CD4-positive, CD25-positive, alpha-beta regulatory T cell (primary cell): ENCODE measurements around the gene MCM5. TPM values are rescaled to one million over a fixed set of nuclear protein-coding genes. Genes with fewer than 3 reads are reported as not detected.
"Not testable (repeated sequence)": the region's sequence is repeated elsewhere in the genome, so short reads cannot be mapped to it uniquely, and the experiment has no call there.

Experiments
- ATAC-seq, 2 donors: fragments of 150-1000 bp; cut with Tn5 transposase; one replicate each; pipeline ENCODE4 v1.10.0; 2021; ENCODE audit warnings: low read depth in 2 of 2, moderate number of reproducible peaks in 2 of 2, moderate library complexity in 1 of 2
- DNase-seq, 3 donors: peaks; one replicate each; pipeline versions ENCODE4 v3.0.0 to v3.0.0-alpha.2; 2012 to 2022; ENCODE audit warnings: mixed read lengths in 1 of 3
- H3K27ac ChIP-seq: one replicate; pipeline ENCODE4 v1.7.0; 2013; ENCODE audit warnings: mild to moderate bottlenecking, low read length; ENCODE audit not compliant: insufficient read depth, poor library complexity, severe bottlenecking
- H3K27me3 ChIP-seq: one replicate; pipeline ENCODE4 v1.7.0; 2013; ENCODE audit warnings: low read length; ENCODE audit not compliant: control insufficient read depth, insufficient read depth
- H3K36me3 ChIP-seq: one replicate; pipeline ENCODE4 v1.7.0; 2013; ENCODE audit warnings: mild to moderate bottlenecking, low read length, moderate library complexity; ENCODE audit not compliant: control insufficient read depth, insufficient read depth
- H3K4me1 ChIP-seq: 2 replicates; pipeline ENCODE4 v1.7.0; 2013; ENCODE audit warnings: mild to moderate bottlenecking, low read length; ENCODE audit not compliant: insufficient read depth, control insufficient read depth, poor library complexity, severe bottlenecking
- H3K4me3 ChIP-seq: one replicate; pipeline ENCODE4 v1.7.0; 2013; ENCODE audit warnings: low read depth, mild to moderate bottlenecking, low read length, moderate library complexity
- H3K9me3 ChIP-seq, 2 experiments: 1 replicate in 1 of 2; 2 replicates in 1 of 2; pipeline ENCODE4 v1.7.0; 2013; ENCODE audit warnings: low read length in 2 of 2, mild to moderate bottlenecking in 1 of 2, moderate library complexity in 1 of 2; ENCODE audit not compliant: control insufficient read depth in 2 of 2
- H3K27ac Mint-ChIP-seq, 3 donors: one replicate each; pipeline ENCODE4 v1.8.0; 2020 to 2022; ENCODE audit warnings: mild to moderate bottlenecking in 3 of 3, mixed read lengths in 3 of 3, moderate library complexity in 2 of 3
- H3K27me3 Mint-ChIP-seq: one replicate; pipeline ENCODE4 v1.8.0; 2022; ENCODE audit warnings: mild to moderate bottlenecking, mixed read lengths
- H3K36me3 Mint-ChIP-seq: one replicate; pipeline ENCODE4 v1.8.0; 2020; ENCODE audit warnings: mixed read lengths
- H3K4me1 Mint-ChIP-seq, 4 donors: one replicate each; pipeline ENCODE4 v1.8.0; 2020 to 2022; ENCODE audit warnings: mixed read lengths in 4 of 4, mild to moderate bottlenecking in 1 of 4
- H3K4me3 Mint-ChIP-seq, 4 donors: one replicate each; pipeline ENCODE4 v1.8.0; 2020 to 2022; ENCODE audit warnings: mild to moderate bottlenecking in 4 of 4, mixed read lengths in 4 of 4, moderate library complexity in 3 of 4
- H3K9me3 Mint-ChIP-seq, 7 donors: one replicate each; pipeline ENCODE4 v1.8.0; 2020 to 2022; ENCODE audit warnings: mixed read lengths in 7 of 7, mild to moderate bottlenecking in 3 of 7, moderate library complexity in 2 of 7
- polyA plus RNA-seq, 4 donors: library from polyadenylated mRNA; unstranded; fragments of 300-500 nt; fragmentation: Illumina TruSeq; gene quantifications; one replicate each; pipeline ENCODE4 v1.2.3, GENCODE V29; 2021
- total RNA-seq: library from RNA; stranded (reverse); gene quantifications from one replicate; pipeline ENCODE4 v1.2.3, GENCODE V29; 2022

The MCM5 gene
- total and polyA plus RNA-seq, 5 donors from 2014 or later: 40.6 to 59.7 (median 45.5) TPM

- H3K9me3 ChIP-seq: no peaks in the 10 kb centered on the region
- ATAC-seq: no peak
- no peaks in the 10 kb centered on the region for H3K27me3 ChIP-seq
- no peak overlapping the region for H3K4me3 Mint-ChIP-seq
- no peak for DNase-seq
- H3K9me3 Mint-ChIP-seq: peaks cover 0 to 5% (median 0%) of the 10 kb centered on the region in 7 donors
- no peaks in the 10 kb centered on the region for H3K36me3 ChIP-seq
- no peak overlapping the region for H3K27ac ChIP-seq
- H3K27ac Mint-ChIP-seq: no peak overlapping the region
- no peaks in the 10 kb centered on the region for H3K4me1 ChIP-seq
- peaks cover 6% of the 10 kb centered on the region for H3K36me3 Mint-ChIP-seq
- no peak overlapping the region for H3K4me3 ChIP-seq
- no peaks in the 10 kb centered on the region for H3K4me1 Mint-ChIP-seq
- H3K27me3 Mint-ChIP-seq: no peaks in the 10 kb centered on the region
Measured at GRCh38 chr22:35458547-35459422, 58.8 kb downstream of the MCM5 start.

GRCh38 chr22:35459423-35459894 is 59.5 kb downstream of the MCM5 start:
- H3K27ac ChIP-seq: no peak overlapping the region
- no peaks in the 10 kb centered on the region for H3K4me1 ChIP-seq
- Mint-ChIP-seq H3K4me3 (no peak overlapping the region), H3K27me3 (no peaks in the 10 kb centered on the region), H3K36me3 (peaks cover 6% of the 10 kb centered on the region), H3K9me3 (peaks cover 0 to 6% (median 0%) of the 10 kb centered on the region in 7 donors), H3K27ac (peak overlapping the region in 1 of 3 donors; percentile 46), H3K4me1 (no peaks in the 10 kb centered on the region)
- H3K27me3 ChIP-seq: no peaks in the 10 kb centered on the region
- DNase-seq (no peak), ATAC-seq (no peak)
- H3K36me3 ChIP-seq: no peaks in the 10 kb centered on the region
- no peak overlapping the region for H3K4me3 ChIP-seq
- H3K9me3 ChIP-seq: no peaks in the 10 kb centered on the region

DNA sequence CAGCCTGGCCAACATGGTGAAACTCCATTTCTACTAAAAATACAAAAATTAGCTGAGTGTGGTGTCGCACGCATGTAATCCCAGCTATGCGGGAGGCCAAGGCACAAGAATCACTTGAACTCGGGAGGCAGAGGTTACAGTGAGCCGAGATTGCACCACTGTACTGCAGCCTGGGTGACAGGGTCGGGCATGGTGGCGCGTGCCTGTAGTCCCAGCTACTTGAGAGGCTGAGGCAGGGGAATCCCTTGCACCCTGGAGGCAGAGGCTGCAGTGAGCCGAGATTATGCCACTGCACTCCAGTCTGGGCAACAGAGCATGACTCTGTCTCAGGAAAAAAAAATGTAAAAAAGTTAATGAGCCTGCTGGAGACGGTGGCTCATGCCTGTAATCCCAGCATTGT is 60.0 kb downstream of the MCM5 start:
- not testable (repeated sequence) for H3K4me3 ChIP-seq, H3K27me3 Mint-ChIP-seq, H3K9me3 ChIP-seq, H3K4me1 ChIP-seq, H3K27me3 ChIP-seq, H3K36me3 Mint-ChIP-seq, H3K27ac ChIP-seq, H3K4me3 Mint-ChIP-seq, DNase-seq, ATAC-seq, H3K4me1 Mint-ChIP-seq, H3K36me3 ChIP-seq, H3K9me3 Mint-ChIP-seq
- H3K27ac Mint-ChIP-seq: peak overlapping the region in 1 of 3 donors; percentile 46

DNA sequence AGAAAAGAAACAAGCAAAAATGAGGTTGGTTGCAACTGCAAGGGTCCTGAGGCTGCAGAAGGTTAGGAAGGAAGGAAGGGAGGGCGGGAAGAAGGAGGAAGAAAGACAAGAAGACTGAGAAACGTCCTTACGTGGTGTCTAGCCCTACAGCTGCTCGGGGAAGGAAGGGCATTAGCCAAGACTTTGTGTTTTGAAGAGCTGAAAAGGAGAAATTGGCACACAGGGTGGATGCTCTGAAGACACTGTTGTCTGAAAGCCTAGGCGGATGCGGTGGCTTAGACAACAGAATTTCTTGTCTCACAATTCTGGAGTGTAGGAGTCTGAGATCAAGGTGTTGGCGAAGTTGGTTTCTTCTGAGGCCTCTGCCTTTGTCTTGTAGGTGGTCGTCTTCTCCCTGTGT is 60.7 kb downstream of the MCM5 start:
- Mint-ChIP-seq H3K36me3 (peaks cover 6% of the 10 kb centered on the region), H3K4me1 (no peaks in the 10 kb centered on the region), H3K9me3 (peaks cover 0 to 6% (median 0%) of the 10 kb centered on the region in 7 donors), H3K4me3 (no peak overlapping the region), H3K27me3 (no peaks in the 10 kb centered on the region), H3K27ac (no peak overlapping the region)
- ATAC-seq: no peak
- no peaks in the 10 kb centered on the region for H3K27me3 ChIP-seq
- no peaks in the 10 kb centered on the region for H3K9me3 ChIP-seq
- no peaks in the 10 kb centered on the region for H3K36me3 ChIP-seq
- H3K4me3 ChIP-seq: no peak overlapping the region
- H3K27ac ChIP-seq: no peak overlapping the region
- DNase-seq: no peak
- H3K4me1 ChIP-seq: no peaks in the 10 kb centered on the region

DNA sequence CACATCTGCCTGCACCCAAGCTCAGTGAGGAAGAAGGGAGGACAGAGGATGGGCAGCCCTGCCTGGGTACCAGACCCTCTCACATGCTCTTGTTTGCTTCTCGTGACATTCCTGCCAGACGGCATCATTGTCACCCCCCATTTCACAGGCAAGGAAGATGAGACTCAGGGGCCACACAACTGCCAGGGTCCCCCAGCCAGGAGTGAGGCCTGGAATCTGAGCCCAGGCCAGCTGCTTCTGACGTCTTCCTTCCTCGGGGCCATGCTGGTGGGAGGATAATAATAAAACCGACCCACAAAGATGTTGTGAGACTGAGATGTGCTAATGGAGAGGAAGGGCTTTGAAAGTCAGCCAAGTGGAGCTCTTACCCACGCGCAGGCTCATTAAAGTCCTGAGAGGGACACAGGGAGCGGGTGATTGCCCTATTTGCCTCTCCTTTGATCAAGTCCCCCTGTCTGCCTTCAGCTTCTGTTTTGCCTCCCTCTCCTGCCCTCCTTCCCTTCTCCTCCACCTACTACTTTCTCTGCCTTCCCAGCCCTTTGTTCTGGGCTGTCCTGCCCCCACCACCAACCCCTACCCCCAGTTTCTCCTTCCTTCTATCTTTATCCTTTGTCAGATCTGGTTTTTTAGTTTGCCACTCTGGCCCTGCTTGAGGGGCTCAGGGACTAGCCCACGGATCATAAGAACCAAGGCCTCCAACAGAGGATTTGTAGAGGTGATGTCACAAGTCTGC is 62.7 kb downstream of the MCM5 start:
- DNase-seq: no peak
- Histone ChIP-seq H3K4me1 (no peaks in the 10 kb centered on the region), H3K27ac (no peak overlapping the region), H3K27me3 (no peaks in the 10 kb centered on the region), H3K9me3 (no peaks in the 10 kb centered on the region), H3K4me3 (no peak overlapping the region), H3K36me3 (no peaks in the 10 kb centered on the region)
- ATAC-seq: no peak
- H3K9me3 Mint-ChIP-seq: peaks cover 0 to 6% (median 0%) of the 10 kb centered on the region in 7 donors
- H3K36me3 Mint-ChIP-seq: peaks cover 6% of the 10 kb centered on the region
- no peaks in the 10 kb centered on the region for H3K27me3 Mint-ChIP-seq
- H3K27ac Mint-ChIP-seq: no peak overlapping the region
- H3K4me3 Mint-ChIP-seq: no peak overlapping the region
- H3K4me1 Mint-ChIP-seq: no peaks in the 10 kb centered on the region

GRCh38 chr22:35463231-35463933 is 63.4 kb downstream of the MCM5 start:
- H3K27ac Mint-ChIP-seq: no peak overlapping the region
- no peaks in the 10 kb centered on the region for H3K4me1 ChIP-seq
- ATAC-seq: no peak

GRCh38 chr22:35464399-35464798 is 64.5 kb downstream of the MCM5 start:
- DNase-seq: no peak
- Mint-ChIP-seq H3K36me3 (peaks cover 6% of the 10 kb centered on the region), H3K4me1 (no peaks in the 10 kb centered on the region), H3K27ac (no peak overlapping the region), H3K9me3 (peaks cover 0 to 6% (median 0%) of the 10 kb centered on the region in 7 donors), H3K27me3 (no peaks in the 10 kb centered on the region), H3K4me3 (no peak overlapping the region)
- H3K4me3 ChIP-seq: no peak overlapping the region
- no peaks in the 10 kb centered on the region for H3K27me3 ChIP-seq
- ATAC-seq: no peak
- H3K9me3 ChIP-seq: no peaks in the 10 kb centered on the region
- H3K4me1 ChIP-seq: no peaks in the 10 kb centered on the region
- no peak overlapping the region for H3K27ac ChIP-seq
- H3K36me3 ChIP-seq: no peaks in the 10 kb centered on the region

More at GRCh38 chr22:35463231-35463933, 63.4 kb downstream of the MCM5 start:
- peaks cover 6% of the 10 kb centered on the region for H3K36me3 Mint-ChIP-seq
- no peaks in the 10 kb centered on the region for H3K27me3 ChIP-seq
- H3K4me1 Mint-ChIP-seq: no peaks in the 10 kb centered on the region
- no peaks in the 10 kb centered on the region for H3K27me3 Mint-ChIP-seq
- no peaks in the 10 kb centered on the region for H3K9me3 ChIP-seq
- H3K27ac ChIP-seq: no peak overlapping the region
- DNase-seq: no peak
- H3K4me3 Mint-ChIP-seq: no peak overlapping the region
- no peak overlapping the region for H3K4me3 ChIP-seq
- H3K36me3 ChIP-seq: no peaks in the 10 kb centered on the region
- peaks cover 0 to 6% (median 0%) of the 10 kb centered on the region in 7 donors for H3K9me3 Mint-ChIP-seq
